Ammon's horn (tissue), 1 donor: Measurements from ENCODE around the gene SPIRE1.
A peak's percentile ranks its signal among the peaks of the same experiment; 100 is the strongest.
"Not testable (repeated sequence)": the region's sequence is repeated elsewhere in the genome, so short reads cannot be mapped to it uniquely, and the experiment has no call there.

Source experiments
- DNase-seq: peaks from one replicate; pipeline ENCODE4 v3.0.0-alpha.2; 2016; ENCODE audit warnings: low spot score

Gene SPIRE1

GRCh38 chr18:12411456-12411855, 246.5 kb downstream of the SPIRE1 start:
- no peak for DNase-seq

GRCh38 chr18:12410747-12411146, 247.2 kb downstream of the SPIRE1 start:
- not testable (repeated sequence) for DNase-seq

- no peak for DNase-seq
These were observed 247.8 kb downstream of the SPIRE1 start for GRCh38 chr18:12410081-12410481.

- no peak for DNase-seq
These were observed 248.4 kb downstream of the SPIRE1 start for GRCh38 chr18:12409469-12409868.

GRCh38 chr18:12408247-12408869, 249.5 kb downstream of the SPIRE1 start:
- peak; percentile 33 for DNase-seq

- DNase-seq = no peak
These were observed 251.4 kb downstream of the SPIRE1 start for GRCh38 chr18:12406371-12407111.

- DNase-seq = no peak
These were observed 252.8 kb downstream of the SPIRE1 start for GRCh38 chr18:12405066-12405465.

GRCh38 chr18:12403601-12404506, 254.1 kb downstream of the SPIRE1 start:
- DNase-seq = no peak

GRCh38 chr18:12401881-12402280, 256.0 kb downstream of the SPIRE1 start:
- DNase-seq = no peak

- DNase-seq = no peak
These were observed 258.7 kb downstream of the SPIRE1 start for GRCh38 chr18:12399231-12399630.

GRCh38 chr18:12398625-12399024, 259.3 kb downstream of the SPIRE1 start:
- no peak for DNase-seq

- no peak for DNase-seq
These were observed 260.1 kb downstream of the SPIRE1 start for GRCh38 chr18:12397793-12398192.

- no peak for DNase-seq
These were observed 260.7 kb downstream of the SPIRE1 start for GRCh38 chr18:12397254-12397653.
